IMR-90 (cell line): ENCODE measurements around the gene FLCN. TPM values are rescaled to one million over a fixed set of nuclear protein-coding genes. Genes with fewer than 3 reads are reported as not detected.

Source experiments
- ATAC-seq: fragments of 200-7000 bp; cut with Tn5 transposase; 2 replicates; pipeline ENCODE4 v1.9.1; 2020; ENCODE audit warnings: low read depth, mild to moderate bottlenecking, moderate library complexity
- BruUV-seq: library from RNA; stranded (reverse); fragments of 400-500 nt; replicated peaks from 2 replicates; lab custom pipeline; 2021; lab: Mats Ljungman, UMichigan
- CTCF ChIA-PET: fragments of 300-600 bp; formaldehyde crosslinking; extraction: SDS; loops from one replicate; lab custom pipeline; 2021; ENCODE audit warnings: antibody characterized with exemption; lab: Yijun Ruan, JAX
- POLR2A ChIA-PET: fragments of 300-600 bp; sonication (Branson Sonifier 250); formaldehyde crosslinking; loops from one replicate; lab custom pipeline; 2022; ENCODE audit warnings: antibody characterized with exemption; ENCODE audit not compliant: unreplicated experiment; lab: Charles Lee
- DNase-seq: peaks from one replicate; pipeline ENCODE4 v3.0.0; 2013
- H2AFZ ChIP-seq: replicated peaks from 2 replicates; pipeline ENCODE3; 2013; ENCODE audit warnings: low read length, mild to moderate bottlenecking; ENCODE audit not compliant: poor library complexity
- H2AK5ac ChIP-seq: 2 replicates; pipeline ENCODE4 v1.6.1; 2013; ENCODE audit warnings: low read depth, low read length, inconsistent platforms
- H2AK9ac ChIP-seq: replicated peaks from 2 replicates; pipeline ENCODE3; 2013; ENCODE audit warnings: mild to moderate bottlenecking, low read depth, low read length, moderate library complexity; ENCODE audit not compliant: poor library complexity
- H2BK120ac ChIP-seq: 2 replicates; pipeline ENCODE4 v1.6.1; 2013; ENCODE audit warnings: low read depth, low read length, inconsistent platforms
- H2BK15ac ChIP-seq: 3 replicates; pipeline ENCODE4 v1.6.1; 2013; ENCODE audit warnings: low read depth, low read length, inconsistent platforms
- H2BK20ac ChIP-seq: 2 replicates; pipeline ENCODE4 v1.6.1; 2013; ENCODE audit warnings: low read depth, mild to moderate bottlenecking, inconsistent platforms, low read length, moderate library complexity
- H2BK5ac ChIP-seq: 2 replicates; pipeline ENCODE4 v1.6.1; 2013; ENCODE audit warnings: mild to moderate bottlenecking, low read depth, low read length, inconsistent platforms; ENCODE audit not compliant: poor library complexity, severe bottlenecking
- H3K14ac ChIP-seq: replicated peaks from 2 replicates; pipeline ENCODE4 v1.6.1; 2013; ENCODE audit warnings: low read depth, low read length, inconsistent platforms
- H3K18ac ChIP-seq: 2 replicates; pipeline ENCODE4 v1.6.1; 2013; ENCODE audit warnings: low read depth, low read length, control low read depth
- H3K23ac ChIP-seq: 2 replicates; pipeline ENCODE4 v1.6.1; 2013; ENCODE audit warnings: low read depth, low read length, inconsistent platforms
- H3K27ac ChIP-seq: 2 replicates; pipeline ENCODE4 v1.5.1; 2013; ENCODE audit warnings: mild to moderate bottlenecking, control low read depth, low read length; ENCODE audit not compliant: insufficient read depth
- H3K27me3 ChIP-seq: 2 replicates; pipeline ENCODE4 v1.6.1; 2013; ENCODE audit warnings: low read length; ENCODE audit not compliant: control insufficient read depth, insufficient read depth
- H3K36me3 ChIP-seq: 2 replicates; pipeline ENCODE4 v1.6.1; 2013; ENCODE audit warnings: low read length, mixed read lengths; ENCODE audit not compliant: control insufficient read depth, insufficient read depth
- H3K4ac ChIP-seq: 2 replicates; pipeline ENCODE4 v1.6.1; 2013; ENCODE audit warnings: low read depth, low read length, inconsistent platforms
- H3K4me1 ChIP-seq: 2 replicates; pipeline ENCODE4 v1.6.1; 2013; ENCODE audit warnings: low read length, mixed read lengths; ENCODE audit not compliant: control insufficient read depth, insufficient read depth
- H3K4me2 ChIP-seq: 2 replicates; pipeline ENCODE4 v1.6.1; 2013; ENCODE audit warnings: low read depth, mild to moderate bottlenecking, control low read depth, low read length, moderate library complexity
- H3K4me3 ChIP-seq: 2 replicates; pipeline ENCODE4 v1.5.1; 2013; ENCODE audit warnings: low read depth, mild to moderate bottlenecking, control low read depth, low read length, moderate library complexity; ENCODE audit not compliant: insufficient read depth
- H3K56ac ChIP-seq: 2 replicates; pipeline ENCODE4 v1.6.1; 2013; ENCODE audit warnings: low read length, inconsistent platforms; ENCODE audit not compliant: insufficient read depth; ENCODE audit errors: extremely low read depth
- H3K79me1 ChIP-seq, 2 experiments: 2 replicates each; pipeline ENCODE4 v1.6.1; 2013; ENCODE audit warnings: low read length in 2 of 2, inconsistent platforms in 1 of 2, low read depth in 1 of 2
- H3K9ac ChIP-seq: 2 replicates; pipeline ENCODE4 v1.6.1; 2013; ENCODE audit warnings: low read depth, low read length, control low read depth
- H3K9me1 ChIP-seq: 2 replicates; pipeline ENCODE4 v1.6.1; 2013; ENCODE audit warnings: low read length, inconsistent platforms; ENCODE audit not compliant: insufficient read depth
- H3K9me3 ChIP-seq: 2 replicates; pipeline ENCODE4 v1.6.1; 2013; ENCODE audit warnings: low read length; ENCODE audit not compliant: control insufficient read depth, insufficient read depth
- H4K20me1 ChIP-seq: 2 replicates; pipeline ENCODE4 v1.6.1; 2013; ENCODE audit warnings: low read length, inconsistent platforms; ENCODE audit not compliant: insufficient read depth
- H4K5ac ChIP-seq: 2 replicates; pipeline ENCODE4 v1.6.1; 2013; ENCODE audit warnings: mild to moderate bottlenecking, low read depth, low read length, control low read depth
- H4K8ac ChIP-seq, 2 experiments: 2 replicates each; pipeline ENCODE4 v1.6.1; 2013; ENCODE audit warnings: low read depth in 2 of 2, low read length in 2 of 2, control low read depth in 1 of 2, inconsistent platforms in 1 of 2
- H4K91ac ChIP-seq: 2 replicates; pipeline ENCODE4 v1.6.1; 2013; ENCODE audit warnings: low read depth, low read length, inconsistent platforms; ENCODE audit not compliant: insufficient read depth
- CEBPB ChIP-seq: IDR thresholded peaks from 2 replicates; pipeline ENCODE4 v1.6.1; 2012; ENCODE audit warnings: low read depth, low read length, improper control_type of control experiment
- CHD1 ChIP-seq: IDR thresholded peaks from 2 replicates; pipeline ENCODE4 v1.6.1; 2012; ENCODE audit warnings: low read depth, low read length, improper control_type of control experiment
- WGBS, 2 experiments: methylation state at CpG; one replicate each; pipeline versions ENCODE4 v1.1.5 to v1.1.7; 2013; ENCODE audit warnings: missing lambda C conversion rate in 2 of 2; ENCODE audit not compliant: insufficient read length in 1 of 2; ENCODE audit errors: extremely low coverage in 2 of 2; 5-methylcytosine and 5-hydroxymethylcytosine counted together
- dilution Hi-C: fragments of 300-500 bp; cut with HindIII; formaldehyde crosslinking; loops from one replicate; pipeline ENCODE4 v1.14.3; 2018; ENCODE audit warnings: low sequenced_read_pairs; ENCODE audit not compliant: unreplicated experiment
- in situ Hi-C: fragments of 300-500 bp; cut with MboI; formaldehyde crosslinking; loops from 3 replicates; pipeline ENCODE4 v1.14.3; 2019; ENCODE audit warnings: low sequenced_read_pairs, inconsistent platforms, mixed read lengths
- intact Hi-C: fragments of 100-400 bp; cut with micrococcal nuclease; formaldehyde crosslinking; loops from 2 replicates; pipeline ENCODE4 v1.10.0; 2022
- polyA plus RNA-seq, 3 experiments: library from polyadenylated mRNA; depleted of rRNA; stranded (reverse); fragments of >200 nt; gene quantifications; 2 replicates each; pipeline ENCODE4 v1.2.3, GENCODE V29; 2012; ENCODE audit warnings: low replicate concordance in 1 of 3
- total RNA-seq: library from RNA; depleted of rRNA; stranded (reverse); fragments of >200 nt; gene quantifications from 2 replicates; pipeline ENCODE4 v1.2.3, GENCODE V29; 2012

FLCN gene
- total and polyA plus RNA-seq, 2 of the 4 experiments (the other 2 are of a cell fraction): 16.8 to 24.8 TPM

GRCh38 chr17:17204041-17204591, 32.9 kb downstream of the FLCN start:
- no peak overlapping the region for H3K4ac ChIP-seq
- H2BK5ac ChIP-seq: no peak overlapping the region
- H2BK20ac ChIP-seq: no peak overlapping the region
- no peak overlapping the region for H4K91ac ChIP-seq
- H3K4me3 ChIP-seq: no peak overlapping the region
- DNase-seq (no peak), ATAC-seq (no peak)
- H3K14ac ChIP-seq: 0 out of 2 replicates have a peak overlapping the region, but pooled peaks have one; percentile 15
- H3K56ac ChIP-seq: no peak overlapping the region
- no peak overlapping the region for H3K4me2 ChIP-seq
- H2AFZ ChIP-seq: no peak overlapping the region
- no peak overlapping the region for H2BK15ac ChIP-seq
- H2AK5ac ChIP-seq: peak overlapping the region; percentile 63
- H4K8ac ChIP-seq: no peak overlapping the region
- intact Hi-C loops: no loop called here
- in situ Hi-C loops: no loop called here
- H3K27me3 ChIP-seq: no peaks in the 10 kb centered on the region
- no peak overlapping the region for H2AK9ac ChIP-seq
- CTCF ChIA-PET: no interaction called here
- POLR2A ChIA-PET: interaction anchor here (0.6 kb wide), 1 partner anchor 198 kb away, joined by 6 read pairs; no protein-coding TSS in a partner anchor
- TF ChIP-seq CHD1: no peak
- TF ChIP-seq CEBPB: no peak
- no peaks in the 10 kb centered on the region for H3K9me3 ChIP-seq
- WGBS, 2 experiments: 88% methylated on average over 7 of the region's 15 CpGs; no CpG with 5 or more reads in 1 of the 2 experiments
- H3K79me1 ChIP-seq: no peaks in the 10 kb centered on the region; a peak in 1 of 4 replicates
- no peak overlapping the region for H2BK120ac ChIP-seq
- no peak overlapping the region for H3K9ac ChIP-seq
- no peak overlapping the region for H3K23ac ChIP-seq
- H4K5ac ChIP-seq: no peak overlapping the region
- no peaks in the 10 kb centered on the region; the same call in 1 of the 2 replicates for H4K20me1 ChIP-seq
- peaks cover 23% of the 10 kb centered on the region for H3K4me1 ChIP-seq
- H3K27ac ChIP-seq: no peak overlapping the region
- H3K9me1 ChIP-seq: peaks cover 8% of the 10 kb centered on the region; the same call in 1 of the 2 replicates
- no peak overlapping the region for H3K18ac ChIP-seq
- BruUV-seq: no TSS peak
- H3K36me3 ChIP-seq: no peaks in the 10 kb centered on the region; the same call in 1 of the 2 replicates
- dilution Hi-C loops: no loop called here
